ENCODE data around the gene COMT. TPM values are rescaled to one million over a fixed set of nuclear protein-coding genes. Genes with fewer than 3 reads are reported as not detected.

The COMT gene
- total and polyA plus RNA-seq, 9 of the 15 experiments (the other 6 are each of a cell fraction or from before 2014, with no cell fraction given): 12.5 to 351 (median 155) TPM

DNA sequence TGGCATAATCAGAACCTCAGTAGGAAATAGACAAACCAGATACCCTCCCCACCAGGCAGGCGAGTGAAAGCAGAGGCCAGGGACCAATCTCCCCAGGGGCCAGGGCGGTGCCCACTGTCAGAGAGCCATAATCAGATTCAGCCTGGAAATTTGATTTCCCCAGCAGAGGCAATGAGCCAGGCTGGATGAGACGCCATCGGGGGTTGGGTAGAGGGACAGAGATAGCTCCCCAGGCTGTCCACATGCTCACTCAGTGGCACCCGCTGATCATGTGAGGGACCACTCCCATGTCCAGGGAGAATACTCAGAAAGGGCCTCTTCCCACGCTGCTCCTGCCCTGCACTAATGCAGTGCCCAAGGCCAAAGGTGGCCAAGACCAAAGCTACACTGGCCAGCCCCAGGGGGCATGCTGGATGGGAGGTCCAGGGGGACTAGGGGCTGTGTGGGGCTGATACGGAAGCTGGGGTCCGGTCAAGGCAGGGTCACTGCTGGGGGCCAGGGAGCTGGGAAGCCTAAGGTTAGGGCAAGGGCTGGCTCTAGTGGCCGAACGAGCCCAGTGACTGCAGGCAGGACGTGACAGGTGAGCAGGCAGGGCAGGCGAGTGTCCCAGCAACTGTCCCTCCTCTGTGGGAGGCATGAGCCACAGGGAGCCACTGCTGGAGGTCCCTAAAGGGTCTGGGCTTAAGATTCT lies 55.3 kb downstream of the COMT start (continued):
- TF ChIP-seq ZBTB26 (CRISPR knock-in tag; IDR thresholded peaks at IDR 0.05) (0 out of 2 replicates have a peak, but pooled peaks have one; percentile 6), SRSF9 (IDR thresholded peaks at IDR 0.05; ENCODE audit: borderline replicate concordance, low read depth, low read length) (no peak), ZNF280B (CRISPR knock-in tag; IDR thresholded peaks at IDR 0.05) (peak; percentile 53; the same call in 1 of the 2 replicates), CC2D1A (IDR thresholded peaks at IDR 0.05) (no peak), POLR2A (conservative IDR thresholded peaks at IDR 0.05) (no peak), MTF1 (CRISPR knock-in tag; IDR thresholded peaks at IDR 0.05; ENCODE audit: borderline replicate concordance) (peak; percentile 9; the same call in 1 of the 2 replicates), CHD2 (IDR thresholded peaks at IDR 0.05; ENCODE audit: low read depth, low read length) (0 out of 2 replicates have a peak, but pooled peaks have one; percentile 10), PHB (CRISPR knock-in tag; IDR thresholded peaks at IDR 0.05) (peak; percentile 22; the same call in 1 of the 2 replicates)
- TF ChIP-seq, protein P1, sequence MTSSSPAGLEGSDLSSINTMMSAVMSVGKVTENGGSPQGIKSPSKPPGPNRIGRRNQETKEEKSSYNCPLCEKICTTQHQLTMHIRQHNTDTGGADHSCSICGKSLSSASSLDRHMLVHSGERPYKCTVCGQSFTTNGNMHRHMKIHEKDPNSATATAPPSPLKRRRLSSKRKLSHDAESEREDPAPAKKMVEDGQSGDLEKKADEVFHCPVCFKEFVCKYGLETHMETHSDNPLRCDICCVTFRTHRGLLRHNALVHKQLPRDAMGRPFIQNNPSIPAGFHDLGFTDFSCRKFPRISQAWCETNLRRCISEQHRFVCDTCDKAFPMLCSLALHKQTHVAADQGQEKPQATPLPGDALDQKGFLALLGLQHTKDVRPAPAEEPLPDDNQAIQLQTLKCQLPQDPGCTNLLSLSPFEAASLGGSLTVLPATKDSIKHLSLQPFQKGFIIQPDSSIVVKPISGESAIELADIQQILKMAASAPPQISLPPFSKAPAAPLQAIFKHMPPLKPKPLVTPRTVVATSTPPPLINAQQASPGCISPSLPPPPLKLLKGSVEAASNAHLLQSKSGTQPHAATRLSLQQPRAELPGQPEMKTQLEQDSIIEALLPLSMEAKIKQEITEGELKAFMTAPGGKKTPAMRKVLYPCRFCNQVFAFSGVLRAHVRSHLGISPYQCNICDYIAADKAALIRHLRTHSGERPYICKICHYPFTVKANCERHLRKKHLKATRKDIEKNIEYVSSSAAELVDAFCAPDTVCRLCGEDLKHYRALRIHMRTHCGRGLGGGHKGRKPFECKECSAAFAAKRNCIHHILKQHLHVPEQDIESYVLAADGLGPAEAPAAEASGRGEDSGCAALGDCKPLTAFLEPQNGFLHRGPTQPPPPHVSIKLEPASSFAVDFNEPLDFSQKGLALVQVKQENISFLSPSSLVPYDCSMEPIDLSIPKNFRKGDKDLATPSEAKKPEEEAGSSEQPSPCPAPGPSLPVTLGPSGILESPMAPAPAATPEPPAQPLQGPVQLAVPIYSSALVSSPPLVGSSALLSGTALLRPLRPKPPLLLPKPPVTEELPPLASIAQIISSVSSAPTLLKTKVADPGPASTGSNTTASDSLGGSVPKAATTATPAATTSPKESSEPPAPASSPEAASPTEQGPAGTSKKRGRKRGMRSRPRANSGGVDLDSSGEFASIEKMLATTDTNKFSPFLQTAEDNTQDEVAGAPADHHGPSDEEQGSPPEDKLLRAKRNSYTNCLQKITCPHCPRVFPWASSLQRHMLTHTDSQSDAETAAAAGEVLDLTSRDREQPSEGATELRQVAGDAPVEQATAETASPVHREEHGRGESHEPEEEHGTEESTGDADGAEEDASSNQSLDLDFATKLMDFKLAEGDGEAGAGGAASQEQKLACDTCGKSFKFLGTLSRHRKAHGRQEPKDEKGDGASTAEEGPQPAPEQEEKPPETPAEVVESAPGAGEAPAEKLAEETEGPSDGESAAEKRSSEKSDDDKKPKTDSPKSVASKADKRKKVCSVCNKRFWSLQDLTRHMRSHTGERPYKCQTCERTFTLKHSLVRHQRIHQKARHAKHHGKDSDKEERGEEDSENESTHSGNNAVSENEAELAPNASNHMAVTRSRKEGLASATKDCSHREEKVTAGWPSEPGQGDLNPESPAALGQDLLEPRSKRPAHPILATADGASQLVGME (CRISPR knock-in tag; IDR thresholded peaks at IDR 0.05): peak; percentile 39; the same call in 1 of the 2 replicates
- TF ChIP-seq, protein P2, sequence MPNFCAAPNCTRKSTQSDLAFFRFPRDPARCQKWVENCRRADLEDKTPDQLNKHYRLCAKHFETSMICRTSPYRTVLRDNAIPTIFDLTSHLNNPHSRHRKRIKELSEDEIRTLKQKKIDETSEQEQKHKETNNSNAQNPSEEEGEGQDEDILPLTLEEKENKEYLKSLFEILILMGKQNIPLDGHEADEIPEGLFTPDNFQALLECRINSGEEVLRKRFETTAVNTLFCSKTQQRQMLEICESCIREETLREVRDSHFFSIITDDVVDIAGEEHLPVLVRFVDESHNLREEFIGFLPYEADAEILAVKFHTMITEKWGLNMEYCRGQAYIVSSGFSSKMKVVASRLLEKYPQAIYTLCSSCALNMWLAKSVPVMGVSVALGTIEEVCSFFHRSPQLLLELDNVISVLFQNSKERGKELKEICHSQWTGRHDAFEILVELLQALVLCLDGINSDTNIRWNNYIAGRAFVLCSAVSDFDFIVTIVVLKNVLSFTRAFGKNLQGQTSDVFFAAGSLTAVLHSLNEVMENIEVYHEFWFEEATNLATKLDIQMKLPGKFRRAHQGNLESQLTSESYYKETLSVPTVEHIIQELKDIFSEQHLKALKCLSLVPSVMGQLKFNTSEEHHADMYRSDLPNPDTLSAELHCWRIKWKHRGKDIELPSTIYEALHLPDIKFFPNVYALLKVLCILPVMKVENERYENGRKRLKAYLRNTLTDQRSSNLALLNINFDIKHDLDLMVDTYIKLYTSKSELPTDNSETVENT (CRISPR knock-in tag; IDR thresholded peaks at IDR 0.05): peak; percentile 60; the same call in 1 of the 2 replicates
- TF ChIP-seq, protein P3, sequence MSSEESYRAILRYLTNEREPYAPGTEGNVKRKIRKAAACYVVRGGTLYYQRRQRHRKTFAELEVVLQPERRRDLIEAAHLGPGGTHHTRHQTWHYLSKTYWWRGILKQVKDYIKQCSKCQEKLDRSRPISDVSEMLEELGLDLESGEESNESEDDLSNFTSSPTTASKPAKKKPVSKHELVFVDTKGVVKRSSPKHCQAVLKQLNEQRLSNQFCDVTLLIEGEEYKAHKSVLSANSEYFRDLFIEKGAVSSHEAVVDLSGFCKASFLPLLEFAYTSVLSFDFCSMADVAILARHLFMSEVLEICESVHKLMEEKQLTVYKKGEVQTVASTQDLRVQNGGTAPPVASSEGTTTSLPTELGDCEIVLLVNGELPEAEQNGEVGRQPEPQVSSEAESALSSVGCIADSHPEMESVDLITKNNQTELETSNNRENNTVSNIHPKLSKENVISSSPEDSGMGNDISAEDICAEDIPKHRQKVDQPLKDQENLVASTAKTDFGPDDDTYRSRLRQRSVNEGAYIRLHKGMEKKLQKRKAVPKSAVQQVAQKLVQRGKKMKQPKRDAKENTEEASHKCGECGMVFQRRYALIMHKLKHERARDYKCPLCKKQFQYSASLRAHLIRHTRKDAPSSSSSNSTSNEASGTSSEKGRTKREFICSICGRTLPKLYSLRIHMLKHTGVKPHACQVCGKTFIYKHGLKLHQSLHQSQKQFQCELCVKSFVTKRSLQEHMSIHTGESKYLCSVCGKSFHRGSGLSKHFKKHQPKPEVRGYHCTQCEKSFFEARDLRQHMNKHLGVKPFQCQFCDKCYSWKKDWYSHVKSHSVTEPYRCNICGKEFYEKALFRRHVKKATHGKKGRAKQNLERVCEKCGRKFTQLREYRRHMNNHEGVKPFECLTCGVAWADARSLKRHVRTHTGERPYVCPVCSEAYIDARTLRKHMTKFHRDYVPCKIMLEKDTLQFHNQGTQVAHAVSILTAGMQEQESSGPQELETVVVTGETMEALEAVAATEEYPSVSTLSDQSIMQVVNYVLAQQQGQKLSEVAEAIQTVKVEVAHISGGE (CRISPR knock-in tag; IDR thresholded peaks at IDR 0.05): peak in 1 of 3 experiments; percentile 10; a peak in 1 of 6 replicates
